Fibroblast of lung (primary cell): ENCODE results near the gene TOR1B. TPM values are rescaled to one million over a fixed set of nuclear protein-coding genes. Genes with fewer than 3 reads are reported as not detected.
A peak's percentile ranks its signal among the peaks of the same experiment; 100 is the strongest.

ENCODE experiments used
- DNase-seq, 2 donors: peaks; one replicate each; pipeline versions ENCODE4 v3.0.0 to v3.0.0-alpha.2; 2010; ENCODE audit warnings: low read depth in 2 of 2
- H2AFZ ChIP-seq: 2 replicates; pipeline ENCODE4 v1.5.1; 2012; ENCODE audit warnings: low read length, control low read depth, inconsistent platforms
- H3K27ac ChIP-seq: 2 replicates; pipeline ENCODE4 v1.5.1; 2011; ENCODE audit warnings: low read length, control low read depth; ENCODE audit not compliant: insufficient read depth
- H3K27me3 ChIP-seq: 2 replicates; pipeline ENCODE4 v1.5.1; 2011; ENCODE audit warnings: mild to moderate bottlenecking, low read length; ENCODE audit not compliant: control insufficient read depth, insufficient read depth
- H3K36me3 ChIP-seq: 2 replicates; pipeline ENCODE4 v1.5.1; 2011; ENCODE audit warnings: low read length; ENCODE audit not compliant: control insufficient read depth, insufficient read depth
- H3K4me1 ChIP-seq: 2 replicates; pipeline ENCODE4 v1.5.1; 2011; ENCODE audit warnings: low read length; ENCODE audit not compliant: control insufficient read depth, insufficient read depth; ENCODE audit errors: extremely low read depth
- H3K4me2 ChIP-seq: 2 replicates; pipeline ENCODE4 v1.5.1; 2011; ENCODE audit warnings: low read length, control low read depth; ENCODE audit not compliant: insufficient read depth; ENCODE audit errors: extremely low read depth
- H3K4me3 ChIP-seq, 4 experiments: fragments of 200-600 bp in 1 of 4; sonication (generic) in 1 of 4; replicated peaks in 1 of 4; 2 replicates each; pipeline ENCODE4 v1.5.1; 2011 to 2016; ENCODE audit warnings: low read length in 4 of 4, low read depth in 3 of 4, mild to moderate bottlenecking in 3 of 4, control low read depth in 2 of 4, inconsistent platforms in 1 of 4, mixed read lengths in 1 of 4; ENCODE audit not compliant: insufficient read depth in 1 of 4; ENCODE audit errors: control extremely low read depth in 1 of 4
- H3K79me2 ChIP-seq: 2 replicates; pipeline ENCODE4 v1.5.1; 2012; ENCODE audit warnings: mild to moderate bottlenecking, low read length, inconsistent platforms; ENCODE audit not compliant: control insufficient read depth, insufficient read depth
- H3K9ac ChIP-seq: 2 replicates; pipeline ENCODE4 v1.5.1; 2011; ENCODE audit warnings: mild to moderate bottlenecking, low read length, control low read depth; ENCODE audit not compliant: insufficient read depth
- H3K9me3 ChIP-seq: 2 replicates; pipeline ENCODE4 v1.5.1; 2012; ENCODE audit warnings: low read depth, low read length; ENCODE audit not compliant: control insufficient read depth, insufficient read depth
- H4K20me1 ChIP-seq: 2 replicates; pipeline ENCODE4 v1.5.1; 2011; ENCODE audit warnings: low read length; ENCODE audit not compliant: control insufficient read depth, insufficient read depth; ENCODE audit errors: extremely low read depth
- CTCF ChIP-seq, 2 donors: IDR thresholded peaks in 1 of 2; conservative IDR thresholded peaks in 1 of 2; 1 replicate in 1 of 2; 2 replicates in 1 of 2; pipeline ENCODE4 v1.5.1; 2011 to 2012; ENCODE audit warnings: low read length in 2 of 2, control low read depth in 1 of 2, inconsistent platforms in 1 of 2, low read depth in 1 of 2, mild to moderate bottlenecking in 1 of 2
- EZH2 ChIP-seq: IDR thresholded peaks from 2 replicates; pipeline ENCODE4 v1.5.1; 2012; ENCODE audit warnings: low read length, control low read depth, mild to moderate bottlenecking; ENCODE audit errors: missing control alignments
- polyA plus RNA-seq, 2 donors: library from polyadenylated mRNA; depleted of rRNA in 1 of 2; stranded (reverse) in 1 of 2; unstranded in 1 of 2; fragments of >200 nt; gene quantifications; 2 replicates each; pipeline ENCODE4 v1.2.1, GENCODE V29; 2011 to 2012; ENCODE audit warnings: missing spikeins in 1 of 2
- total RNA-seq: library from RNA; depleted of rRNA; stranded (reverse); fragments of >200 nt; gene quantifications from 2 replicates; pipeline ENCODE4 v1.2.1, GENCODE V29; 2014

Gene TOR1B
- total and polyA plus RNA-seq, 2 donors (not counting 1 experiment from before 2014, with no cell fraction given) = 20.3 to 33.6 TPM

- Histone ChIP-seq H3K36me3 (no peaks in the 10 kb centered on the region), H3K4me1 (peaks cover 8% of the 10 kb centered on the region), H2AFZ (no peak overlapping the region), H3K9me3 (no peaks in the 10 kb centered on the region), H3K27ac (no peak overlapping the region), H3K4me2 (no peak overlapping the region), H3K4me3 (no peak overlapping the region), H3K9ac (no peak overlapping the region), H3K79me2 (no peaks in the 10 kb centered on the region), H3K27me3 (no peaks in the 10 kb centered on the region), H4K20me1 (no peaks in the 10 kb centered on the region)
- no peak for DNase-seq
- TF ChIP-seq CTCF (conservative IDR thresholded peaks at IDR 0.05 in 1 of 2, IDR thresholded peaks at IDR 0.05 in 1 of 2; ENCODE audit: low read depth in 1 of 2, low read length in 2 of 2) = no peak
- no peak for TF ChIP-seq EZH2
Measured at GRCh38 chr9:129769669-129770068, 33.3 kb upstream of the TOR1B start.

- no peaks in the 10 kb centered on the region for H3K36me3 ChIP-seq
- no peak for DNase-seq
Measured at GRCh38 chr9:129770741-129771140, 32.2 kb upstream of the TOR1B start.

GRCh38 chr9:129773262-129774048 lies 29.5 kb upstream of the TOR1B start:
- no peak overlapping the region for H3K4me3 ChIP-seq
- no peak overlapping the region for H2AFZ ChIP-seq
- no peaks in the 10 kb centered on the region for H3K79me2 ChIP-seq
- peaks cover 18% of the 10 kb centered on the region for H3K4me1 ChIP-seq
- peak; percentile 14 to 95 for DNase-seq
- H3K9ac ChIP-seq = no peak overlapping the region
- H4K20me1 ChIP-seq = no peaks in the 10 kb centered on the region
- no peaks in the 10 kb centered on the region for H3K36me3 ChIP-seq
- no peak for TF ChIP-seq CTCF (conservative IDR thresholded peaks at IDR 0.05 in 1 of 2, IDR thresholded peaks at IDR 0.05 in 1 of 2; ENCODE audit: low read depth in 1 of 2, low read length in 2 of 2)
- no peak for TF ChIP-seq EZH2
- peak overlapping the region; percentile 9 for H3K27ac ChIP-seq
- no peaks in the 10 kb centered on the region for H3K27me3 ChIP-seq
- H3K9me3 ChIP-seq = no peaks in the 10 kb centered on the region
- no peak overlapping the region for H3K4me2 ChIP-seq

More at GRCh38 chr9:129770741-129771140, 32.2 kb upstream of the TOR1B start:
- Histone ChIP-seq H3K9me3 (no peaks in the 10 kb centered on the region), H2AFZ (no peak overlapping the region), H3K4me1 (peaks cover 8% of the 10 kb centered on the region), H3K27me3 (no peaks in the 10 kb centered on the region), H3K79me2 (no peaks in the 10 kb centered on the region), H3K27ac (no peak overlapping the region), H3K4me2 (no peak overlapping the region), H3K4me3 (no peak overlapping the region), H4K20me1 (no peaks in the 10 kb centered on the region), H3K9ac (no peak overlapping the region)
- TF ChIP-seq CTCF (conservative IDR thresholded peaks at IDR 0.05 in 1 of 2, IDR thresholded peaks at IDR 0.05 in 1 of 2; ENCODE audit: low read depth in 1 of 2, low read length in 2 of 2) (no peak), EZH2 (no peak)
